Measurements from ENCODE around the gene MYNN. TPM values are rescaled to one million over a fixed set of nuclear protein-coding genes. Genes with fewer than 3 reads are reported as not detected.

The MYNN gene
- total RNA-seq, 2 experiments from 2014 or later = 17.9 to 19.1 TPM

DNA sequence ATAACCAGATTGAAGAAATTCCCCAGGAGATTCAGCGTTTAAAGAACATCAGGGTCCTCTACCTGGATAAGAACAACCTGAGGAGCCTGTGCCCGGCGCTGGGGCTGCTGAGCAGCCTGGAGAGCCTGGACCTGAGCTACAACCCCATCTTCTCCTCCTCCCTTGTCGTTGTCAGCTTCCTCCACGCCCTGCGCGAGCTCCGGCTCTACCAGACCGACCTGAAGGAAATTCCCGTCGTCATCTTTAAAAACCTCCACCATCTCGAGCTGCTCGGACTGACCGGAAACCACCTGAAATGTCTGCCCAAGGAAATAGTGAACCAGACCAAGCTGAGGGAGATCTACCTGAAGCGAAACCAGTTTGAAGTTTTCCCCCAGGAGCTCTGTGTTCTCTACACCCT lies 48.9 kb downstream of the MYNN start:
- no peaks in the 10 kb centered on the region for H3K9me3 Mint-ChIP-seq
- ATAC-seq (ENCODE audit: low read depth) (no peak), DNase-seq (no peak)
- H3K4me3 Mint-ChIP-seq = no peak overlapping the region
- H3K27ac Mint-ChIP-seq = no peak overlapping the region
- H3K36me3 Mint-ChIP-seq = no peaks in the 10 kb centered on the region
- POLR2A ChIA-PET = no interaction called here
- no peaks in the 10 kb centered on the region for H3K4me1 Mint-ChIP-seq
- H3K27me3 Mint-ChIP-seq = peaks cover 15% of the 10 kb centered on the region

DNA sequence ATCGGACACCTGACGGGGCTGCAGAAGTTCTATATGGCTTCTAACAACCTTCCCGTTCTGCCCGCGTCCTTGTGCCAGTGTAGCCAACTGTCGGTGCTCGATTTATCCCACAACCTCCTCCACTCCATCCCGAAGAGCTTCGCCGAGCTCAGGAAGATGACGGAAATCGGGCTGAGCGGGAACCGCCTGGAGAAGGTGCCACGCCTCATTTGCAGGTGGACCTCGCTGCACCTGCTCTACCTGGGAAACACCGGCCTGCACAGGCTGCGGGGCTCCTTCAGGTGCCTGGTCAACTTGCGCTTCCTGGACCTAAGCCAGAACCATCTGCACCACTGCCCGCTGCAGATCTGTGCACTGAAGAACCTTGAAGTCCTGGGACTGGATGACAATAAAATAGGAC lies 49.3 kb downstream of the MYNN start:
- H3K9me3 Mint-ChIP-seq = no peaks in the 10 kb centered on the region
- H3K4me3 Mint-ChIP-seq = no peak overlapping the region
- H3K36me3 Mint-ChIP-seq = no peaks in the 10 kb centered on the region
- ATAC-seq (ENCODE audit: low read depth) (no peak), DNase-seq (no peak)
- no peaks in the 10 kb centered on the region for H3K4me1 Mint-ChIP-seq
- POLR2A ChIA-PET = no interaction called here
- H3K27ac Mint-ChIP-seq = no peak overlapping the region
- H3K27me3 Mint-ChIP-seq = peaks cover 14% of the 10 kb centered on the region

DNA sequence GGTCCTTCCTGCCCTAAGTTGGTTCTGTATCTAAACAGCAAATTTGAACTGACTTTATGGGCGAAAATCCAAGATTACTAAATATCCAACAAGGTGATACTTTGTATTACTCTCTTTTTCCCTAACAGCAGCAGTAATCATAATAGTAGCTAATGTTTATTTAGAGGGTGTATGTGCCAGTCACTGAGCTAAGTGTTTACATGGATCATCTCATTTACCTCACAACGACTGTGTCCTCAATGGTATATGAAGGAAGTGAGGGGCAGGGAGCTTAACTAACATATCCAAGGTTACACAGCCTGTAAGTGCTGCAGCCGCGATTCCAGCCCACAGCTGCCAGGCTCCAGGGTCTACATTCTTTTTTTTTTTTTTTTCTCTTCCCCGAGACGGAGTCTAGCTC lies 49.8 kb downstream of the MYNN start:
- Mint-ChIP-seq H3K27me3 (peaks cover 12% of the 10 kb centered on the region), H3K27ac (no peak overlapping the region), H3K36me3 (no peaks in the 10 kb centered on the region), H3K9me3 (no peaks in the 10 kb centered on the region), H3K4me3 (no peak overlapping the region), H3K4me1 (no peaks in the 10 kb centered on the region)
- POLR2A ChIA-PET = no interaction called here
- DNase-seq = no peak
- ATAC-seq (ENCODE audit: low read depth) = no peak

DNA sequence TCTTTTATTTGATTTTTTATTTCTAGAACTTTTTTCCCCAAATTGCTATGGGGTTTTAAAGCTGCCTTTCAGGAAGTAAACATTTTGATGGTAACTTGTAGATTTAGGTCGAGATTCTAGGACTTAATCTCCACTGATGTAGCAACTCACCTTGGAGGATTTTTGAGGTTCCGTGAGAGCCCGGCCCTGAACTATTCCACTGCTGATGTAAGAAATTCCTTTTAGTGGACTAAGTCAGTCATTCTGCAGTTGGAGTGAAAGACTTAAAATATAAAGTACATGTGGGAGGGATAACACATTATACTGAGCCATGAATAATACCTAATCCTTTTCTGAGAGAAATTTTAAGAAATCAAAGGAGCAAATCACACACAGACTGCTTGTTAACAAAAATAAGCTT lies 52.1 kb downstream of the MYNN start:
- H3K36me3 Mint-ChIP-seq = no peaks in the 10 kb centered on the region
- no peak for DNase-seq
- no peak overlapping the region for H3K27ac Mint-ChIP-seq
- H3K9me3 Mint-ChIP-seq = no peaks in the 10 kb centered on the region
- H3K4me1 Mint-ChIP-seq = peaks cover 5% of the 10 kb centered on the region
- POLR2A ChIA-PET = no interaction called here
- ATAC-seq (ENCODE audit: low read depth) = no peak
- H3K4me3 Mint-ChIP-seq = no peak overlapping the region
- peaks cover 10% of the 10 kb centered on the region for H3K27me3 Mint-ChIP-seq

DNA sequence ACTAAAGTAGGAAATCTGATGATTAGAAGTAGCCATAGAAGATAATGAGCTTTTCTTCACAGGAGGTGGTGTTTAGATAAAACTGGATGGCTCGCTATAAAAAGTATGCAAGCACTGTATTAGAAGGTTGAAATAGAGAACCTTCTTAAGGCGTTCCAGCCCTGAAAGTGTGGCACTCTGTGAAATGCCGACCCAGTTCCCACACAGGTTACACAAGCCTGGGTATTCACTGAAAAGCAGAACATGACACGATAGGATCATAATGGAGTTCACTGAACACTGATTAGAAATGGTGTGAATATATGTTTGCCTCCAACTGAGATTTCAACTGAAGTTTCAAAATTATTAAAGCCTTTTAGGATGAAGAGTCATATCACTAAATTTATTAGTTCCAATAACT lies 54.5 kb downstream of the MYNN start:
- H3K9me3 Mint-ChIP-seq = no peaks in the 10 kb centered on the region
- H3K27ac Mint-ChIP-seq = no peak overlapping the region
- H3K4me3 Mint-ChIP-seq = no peak overlapping the region
- peaks cover 8% of the 10 kb centered on the region for H3K27me3 Mint-ChIP-seq
- H3K36me3 Mint-ChIP-seq = no peaks in the 10 kb centered on the region
- POLR2A ChIA-PET = no interaction called here
- peaks cover 5% of the 10 kb centered on the region for H3K4me1 Mint-ChIP-seq
- DNase-seq (no peak), ATAC-seq (ENCODE audit: low read depth) (no peak)

DNA sequence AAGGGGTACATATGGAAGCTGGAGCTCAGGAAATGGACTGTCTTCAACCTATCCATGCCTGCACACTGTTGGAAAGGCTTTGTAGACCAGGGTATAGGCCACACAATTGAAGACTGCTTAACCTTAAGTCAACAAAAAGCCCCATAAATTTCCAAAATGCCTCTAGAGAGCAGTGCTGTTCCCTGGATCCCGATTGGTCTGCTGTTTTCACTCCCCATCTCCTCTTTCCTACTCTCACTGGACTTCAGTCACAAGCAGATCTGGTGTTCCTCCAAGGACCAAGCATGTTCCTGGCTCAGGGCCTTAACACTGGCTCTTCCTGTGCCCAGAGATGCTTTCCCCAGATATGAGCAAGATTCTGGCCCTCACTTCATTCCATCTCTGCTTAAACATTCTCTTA lies 62.3 kb downstream of the MYNN start:
- POLR2A ChIA-PET = no interaction called here
- H3K27me3 Mint-ChIP-seq = peaks cover 10% of the 10 kb centered on the region
- ATAC-seq (ENCODE audit: low read depth) = no peak
- no peak overlapping the region for H3K4me3 Mint-ChIP-seq
- no peaks in the 10 kb centered on the region for H3K36me3 Mint-ChIP-seq
- H3K9me3 Mint-ChIP-seq = no peaks in the 10 kb centered on the region
- no peak overlapping the region for H3K27ac Mint-ChIP-seq
- DNase-seq = no peak
- H3K4me1 Mint-ChIP-seq = no peaks in the 10 kb centered on the region

DNA sequence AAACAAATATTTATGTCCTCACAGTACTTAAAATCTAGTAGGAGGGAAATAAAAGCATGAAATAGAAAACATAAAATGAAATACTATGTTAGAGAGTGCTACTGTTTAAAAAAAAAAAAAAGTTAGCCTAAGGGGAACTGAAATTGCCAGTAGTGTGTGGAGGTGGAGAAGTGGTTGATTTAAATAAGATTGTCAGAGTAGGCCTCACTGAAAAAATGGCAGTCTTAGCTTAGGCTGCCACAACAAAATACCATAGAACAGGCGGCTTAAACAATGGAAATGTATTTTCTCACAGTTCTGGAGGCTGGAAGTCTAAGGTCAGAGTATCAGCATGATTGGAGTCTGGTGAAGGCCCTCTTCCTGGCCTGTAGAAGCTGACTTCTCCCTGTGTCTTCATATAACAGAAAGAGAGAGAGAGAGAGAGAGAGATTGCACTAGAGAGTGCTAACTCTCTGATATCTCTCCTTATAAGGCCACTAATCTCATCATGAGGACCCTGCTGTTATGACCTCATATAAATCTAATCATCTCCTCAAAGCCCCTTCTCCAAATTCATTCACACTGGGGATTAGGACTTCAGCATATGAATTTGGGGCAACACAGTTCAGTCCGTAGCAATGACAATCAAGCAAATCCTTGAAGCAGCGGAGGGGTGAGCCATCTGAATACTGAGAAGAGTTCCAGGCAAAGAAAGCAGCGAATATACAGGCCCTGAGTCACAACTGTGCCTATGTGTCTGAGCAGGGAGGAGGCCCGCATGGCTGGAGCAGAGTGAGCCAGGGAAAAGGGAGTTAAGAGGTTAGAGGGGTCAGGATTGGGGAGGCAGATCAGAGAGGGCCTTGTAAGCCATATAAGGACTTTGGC lies 63.1 kb downstream of the MYNN start:
- Mint-ChIP-seq H3K4me3 (no peak overlapping the region), H3K27ac (no peak overlapping the region)

DNA sequence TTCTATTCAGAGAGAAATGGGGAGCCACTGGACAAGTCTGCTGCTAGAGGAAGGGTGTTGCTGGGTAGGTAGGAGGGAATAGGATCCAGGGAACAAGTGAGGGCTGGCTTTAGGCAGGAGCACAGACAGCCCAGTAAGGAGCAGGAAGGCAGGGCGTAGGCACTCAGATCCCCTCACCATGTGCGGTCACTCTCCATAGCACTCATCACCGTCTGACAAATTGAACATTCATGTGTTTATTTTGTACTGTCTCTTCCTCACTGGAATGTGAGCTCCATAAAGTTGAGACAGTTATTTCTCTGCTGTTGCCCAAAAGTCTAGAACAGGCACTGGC lies 63.7 kb downstream of the MYNN start:
- no peak overlapping the region for H3K4me3 Mint-ChIP-seq
- H3K4me1 Mint-ChIP-seq = no peaks in the 10 kb centered on the region
- ATAC-seq (ENCODE audit: low read depth) = no peak
- H3K9me3 Mint-ChIP-seq = no peaks in the 10 kb centered on the region
- peaks cover 16% of the 10 kb centered on the region for H3K27me3 Mint-ChIP-seq
- no peak overlapping the region for H3K27ac Mint-ChIP-seq
- H3K36me3 Mint-ChIP-seq = no peaks in the 10 kb centered on the region
- POLR2A ChIA-PET = no interaction called here
- DNase-seq = no peak

More for the DNA sequence above, 63.1 kb downstream of the MYNN start:
- POLR2A ChIA-PET = no interaction called here
- DNase-seq (no peak), ATAC-seq (ENCODE audit: low read depth) (no peak)
- Mint-ChIP-seq H3K9me3 (no peaks in the 10 kb centered on the region), H3K27me3 (peaks cover 16% of the 10 kb centered on the region), H3K4me1 (no peaks in the 10 kb centered on the region), H3K36me3 (no peaks in the 10 kb centered on the region)

DNA sequence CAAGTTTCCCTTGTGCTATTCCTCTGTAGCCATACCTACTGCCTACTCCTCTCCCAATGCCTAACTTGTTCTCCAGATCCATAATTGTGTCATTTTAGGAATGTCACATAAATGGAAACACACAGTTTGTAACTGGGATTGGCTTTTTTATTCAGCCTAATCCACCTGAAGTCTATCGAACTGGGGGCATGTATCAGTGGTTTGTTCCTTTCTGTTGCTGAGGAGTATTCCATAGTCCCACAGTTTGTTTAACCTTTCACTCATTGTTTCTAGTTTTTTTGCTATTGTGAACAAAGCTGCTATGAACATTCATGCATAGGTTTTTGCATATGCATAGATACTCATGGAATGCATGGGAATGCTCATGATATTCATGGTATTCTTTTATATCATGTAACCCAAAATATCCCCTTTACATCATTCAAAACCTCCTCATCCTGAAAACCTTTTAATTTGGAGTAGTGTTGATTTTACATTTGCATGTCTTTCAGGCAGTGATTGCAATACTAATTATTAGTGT lies 65.4 kb downstream of the MYNN start:
- Mint-ChIP-seq H3K27ac (no peak overlapping the region), H3K36me3 (no peaks in the 10 kb centered on the region), H3K9me3 (no peaks in the 10 kb centered on the region), H3K27me3 (peaks cover 17% of the 10 kb centered on the region), H3K4me3 (no peak overlapping the region), H3K4me1 (no peaks in the 10 kb centered on the region)
- POLR2A ChIA-PET = no interaction called here
- DNase-seq = no peak
- ATAC-seq (ENCODE audit: low read depth) = no peak

Other genes with a start within 250 kb of the MYNN start
- gene MECOM, start 109.7 kb upstream of the MYNN start, total RNA-seq = not detected
- 10 to 100 TPM in 1 of 2 experiments, 1 to 10 TPM in 1; 7.3 to 10.9 TPM for gene TERC, start 8.3 kb upstream of the MYNN start, total RNA-seq
- gene ACTRT3, start 3.8 kb upstream of the MYNN start, total RNA-seq = under 1 TPM; 0.28 to 0.44 TPM
- under 1 TPM; 0.22 to 0.23 TPM for gene LRRIQ4, start 39.5 kb downstream of the MYNN start, total RNA-seq
- 1 to 10 TPM; 6.9 to 8.1 TPM for gene LRRC34, start 39.5 kb downstream of the MYNN start, total RNA-seq
- not detected for gene LRRC31, start 96.5 kb downstream of the MYNN start, total RNA-seq
- not detected for gene SAMD7, start 138.2 kb downstream of the MYNN start, total RNA-seq
- gene SEC62, start 193.4 kb downstream of the MYNN start, total RNA-seq = 10 to 100 TPM; 77.1 to 77.4 TPM